Rectal smooth muscle tissue (tissue), 1 donor: ENCODE results near the gene RAD51B.

ENCODE experiments used
- H3K27ac ChIP-seq: one replicate; pipeline ENCODE4 v1.7.0; 2013; ENCODE audit warnings: low read depth, low read length, inconsistent platforms
- H3K27me3 ChIP-seq: one replicate; pipeline ENCODE4 v1.7.0; 2013; ENCODE audit warnings: low read length; ENCODE audit not compliant: control insufficient read depth, insufficient read depth
- H3K36me3 ChIP-seq: one replicate; pipeline ENCODE4 v1.7.0; 2013; ENCODE audit warnings: low read length; ENCODE audit not compliant: control insufficient read depth, insufficient read depth
- H3K4me1 ChIP-seq: one replicate; pipeline ENCODE4 v1.7.0; 2013; ENCODE audit warnings: low read length; ENCODE audit not compliant: control insufficient read depth, insufficient read depth
- H3K4me3 ChIP-seq: one replicate; pipeline ENCODE4 v1.7.0; 2013; ENCODE audit warnings: low read length
- H3K9ac ChIP-seq: one replicate; pipeline ENCODE4 v1.7.0; 2013; ENCODE audit warnings: low read length

Gene RAD51B

GRCh38 chr14:68506021-68506644, 686.6 kb downstream of the RAD51B start:
- H3K27ac ChIP-seq: peak overlapping the region; percentile 71
- H3K36me3 ChIP-seq: no peaks in the 10 kb centered on the region
- H3K27me3 ChIP-seq: no peaks in the 10 kb centered on the region
- H3K4me3 ChIP-seq: no peak overlapping the region
- H3K9ac ChIP-seq: no peak overlapping the region
- peaks cover 31% of the 10 kb centered on the region for H3K4me1 ChIP-seq

GRCh38 chr14:68506645-68507419, 687.3 kb downstream of the RAD51B start:
- Histone ChIP-seq H3K9ac (no peak overlapping the region), H3K4me3 (no peak overlapping the region), H3K36me3 (no peaks in the 10 kb centered on the region), H3K27ac (peak overlapping the region; percentile 71), H3K4me1 (peaks cover 38% of the 10 kb centered on the region), H3K27me3 (no peaks in the 10 kb centered on the region)

GRCh38 chr14:68507544-68508081, 688.0 kb downstream of the RAD51B start:
- Histone ChIP-seq H3K27ac (no peak overlapping the region), H3K9ac (no peak overlapping the region), H3K4me3 (no peak overlapping the region), H3K36me3 (no peaks in the 10 kb centered on the region), H3K4me1 (peaks cover 46% of the 10 kb centered on the region), H3K27me3 (no peaks in the 10 kb centered on the region)

GRCh38 chr14:68508581-68508980, 689.0 kb downstream of the RAD51B start:
- Histone ChIP-seq H3K4me1 (peaks cover 51% of the 10 kb centered on the region), H3K27me3 (no peaks in the 10 kb centered on the region), H3K9ac (no peak overlapping the region), H3K27ac (peak overlapping the region; percentile 78), H3K4me3 (no peak overlapping the region), H3K36me3 (no peaks in the 10 kb centered on the region)

GRCh38 chr14:68509188-68509983, 689.8 kb downstream of the RAD51B start:
- H3K27ac ChIP-seq: peak overlapping the region; percentile 78
- peaks cover 51% of the 10 kb centered on the region for H3K4me1 ChIP-seq

GRCh38 chr14:68510201-68511128, 690.9 kb downstream of the RAD51B start:
- Histone ChIP-seq H3K36me3 (no peaks in the 10 kb centered on the region), H3K27me3 (no peaks in the 10 kb centered on the region), H3K27ac (peak overlapping the region; percentile 78), H3K9ac (no peak overlapping the region), H3K4me3 (no peak overlapping the region), H3K4me1 (peaks cover 51% of the 10 kb centered on the region)

More at GRCh38 chr14:68509188-68509983, 689.8 kb downstream of the RAD51B start:
- H3K36me3 ChIP-seq: no peaks in the 10 kb centered on the region
- no peaks in the 10 kb centered on the region for H3K27me3 ChIP-seq
- no peak overlapping the region for H3K4me3 ChIP-seq
- no peak overlapping the region for H3K9ac ChIP-seq

- Histone ChIP-seq H3K27me3 (no peaks in the 10 kb centered on the region), H3K4me1 (peaks cover 45% of the 10 kb centered on the region), H3K36me3 (no peaks in the 10 kb centered on the region), H3K4me3 (no peak overlapping the region), H3K9ac (no peak overlapping the region), H3K27ac (peak overlapping the region; percentile 78)
Measured at GRCh38 chr14:68511129-68512047, 691.8 kb downstream of the RAD51B start.

- no peak overlapping the region for H3K9ac ChIP-seq
- H3K27ac ChIP-seq: peak overlapping the region; percentile 78
- H3K27me3 ChIP-seq: no peaks in the 10 kb centered on the region
- no peak overlapping the region for H3K4me3 ChIP-seq
- H3K36me3 ChIP-seq: no peaks in the 10 kb centered on the region
- H3K4me1 ChIP-seq: peaks cover 40% of the 10 kb centered on the region
Measured at GRCh38 chr14:68512088-68512487, 692.5 kb downstream of the RAD51B start.

- Histone ChIP-seq H3K4me1 (peaks cover 40% of the 10 kb centered on the region), H3K27me3 (no peaks in the 10 kb centered on the region), H3K9ac (no peak overlapping the region), H3K36me3 (no peaks in the 10 kb centered on the region), H3K4me3 (no peak overlapping the region), H3K27ac (peak overlapping the region; percentile 62)
Measured at GRCh38 chr14:68513137-68513536, 693.6 kb downstream of the RAD51B start.

- no peak overlapping the region for H3K4me3 ChIP-seq
- no peaks in the 10 kb centered on the region for H3K36me3 ChIP-seq
- H3K27ac ChIP-seq: peak overlapping the region; percentile 40
- no peaks in the 10 kb centered on the region for H3K27me3 ChIP-seq
- no peak overlapping the region for H3K9ac ChIP-seq
- peaks cover 48% of the 10 kb centered on the region for H3K4me1 ChIP-seq
Measured at GRCh38 chr14:68513838-68514607, 694.4 kb downstream of the RAD51B start.
